ENCODE measurements around the gene TNFRSF1B.

- TF ChIP-seq, protein P1, sequence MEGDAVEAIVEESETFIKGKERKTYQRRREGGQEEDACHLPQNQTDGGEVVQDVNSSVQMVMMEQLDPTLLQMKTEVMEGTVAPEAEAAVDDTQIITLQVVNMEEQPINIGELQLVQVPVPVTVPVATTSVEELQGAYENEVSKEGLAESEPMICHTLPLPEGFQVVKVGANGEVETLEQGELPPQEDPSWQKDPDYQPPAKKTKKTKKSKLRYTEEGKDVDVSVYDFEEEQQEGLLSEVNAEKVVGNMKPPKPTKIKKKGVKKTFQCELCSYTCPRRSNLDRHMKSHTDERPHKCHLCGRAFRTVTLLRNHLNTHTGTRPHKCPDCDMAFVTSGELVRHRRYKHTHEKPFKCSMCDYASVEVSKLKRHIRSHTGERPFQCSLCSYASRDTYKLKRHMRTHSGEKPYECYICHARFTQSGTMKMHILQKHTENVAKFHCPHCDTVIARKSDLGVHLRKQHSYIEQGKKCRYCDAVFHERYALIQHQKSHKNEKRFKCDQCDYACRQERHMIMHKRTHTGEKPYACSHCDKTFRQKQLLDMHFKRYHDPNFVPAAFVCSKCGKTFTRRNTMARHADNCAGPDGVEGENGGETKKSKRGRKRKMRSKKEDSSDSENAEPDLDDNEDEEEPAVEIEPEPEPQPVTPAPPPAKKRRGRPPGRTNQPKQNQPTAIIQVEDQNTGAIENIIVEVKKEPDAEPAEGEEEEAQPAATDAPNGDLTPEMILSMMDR (conservative IDR thresholded peaks at IDR 0.05 in 1 of 2, IDR thresholded peaks at IDR 0.05 in 1 of 2; ENCODE audit: extremely low read depth in 1 of 2, insufficient read depth in 1 of 2, low read depth in 1 of 2, low read length in 2 of 2) = no peak
- TF ChIP-seq EZH2 (IDR thresholded peaks at IDR 0.05; ENCODE audit: borderline replicate concordance, low read length) = no peak
Observed at GRCh38 chr1:12229386-12229834, 62.6 kb downstream of the TNFRSF1B start.
